ENCODE data around the gene GATD1.

The GATD1 gene

GRCh38 chr11:813072-813455, 35.8 kb upstream of the GATD1 start:
- DNase-seq = no peak

- DNase-seq = no peak
Measured at GRCh38 chr11:812390-812789, 35.1 kb upstream of the GATD1 start.

GRCh38 chr11:811446-812245, 34.4 kb upstream of the GATD1 start:
- DNase-seq = no peak

- no peak for DNase-seq
Measured at GRCh38 chr11:810040-810567, 32.8 kb upstream of the GATD1 start.

GRCh38 chr11:809287-810039, 32.2 kb upstream of the GATD1 start, which contains the start of gene RPLP2:
Gene RPLP2, plus strand, starts transcription at chr11:809967. Its CDS starts 268 bp downstream, at chr11:810235.
- DNase-seq = peak; percentile 80 to 100 (median 97)

GRCh38 chr11:808427-809286, 31.4 kb upstream of the GATD1 start:
- peak in 4 of 58 donors; percentile 78 to 82 (median 82) for DNase-seq

- no peak for DNase-seq
Measured at GRCh38 chr11:804599-804964, 27.3 kb upstream of the GATD1 start.

GRCh38 chr11:803770-804598, 26.7 kb upstream of the GATD1 start:
- no peak for DNase-seq

- DNase-seq = no peak
Measured at GRCh38 chr11:803467-803742, 26.1 kb upstream of the GATD1 start.

- DNase-seq = no peak
Measured at GRCh38 chr11:802693-803466, 25.6 kb upstream of the GATD1 start.

- DNase-seq = no peak
Measured at GRCh38 chr11:802018-802617, 24.8 kb upstream of the GATD1 start.

- DNase-seq = no peak
Measured at GRCh38 chr11:801097-801780, 24.0 kb upstream of the GATD1 start.

- no peak for DNase-seq
Measured at GRCh38 chr11:800473-800872, 23.2 kb upstream of the GATD1 start.

GRCh38 chr11:799641-800316, 22.5 kb upstream of the GATD1 start:
- DNase-seq = no peak

GRCh38 chr11:798093-798713, 20.9 kb upstream of the GATD1 start, which contains the start of gene SLC25A22:
Gene SLC25A22, minus strand, starts transcription at chr11:798281. Its CDS starts 3,275 bp downstream, at chr11:795006.
- peak in 52 of 58 donors; percentile 36 to 85 (median 72) for DNase-seq

- DNase-seq = peak in 55 of 58 donors; percentile 19 to 91 (median 76)
Measured at GRCh38 chr11:797296-798092, 20.2 kb upstream of the GATD1 start.
